ENCODE measurements around the gene ZNF446. TPM values are rescaled to one million over a fixed set of nuclear protein-coding genes. Genes with fewer than 3 reads are reported as not detected.
"Not testable (repeated sequence)": the region's sequence is repeated elsewhere in the genome, so short reads cannot be mapped to it uniquely, and the experiment has no call there.

Gene ZNF446
- total RNA-seq, 4 donors from 2014 or later = 12.8 to 25.6 (median 19.6) TPM

GRCh38 chr19:58499021-58499927 lies 23.1 kb downstream of the ZNF446 start:
- H3K4me1 ChIP-seq = peaks cover 0 to 10% (median 6%) of the 10 kb centered on the region in 4 donors
- peaks cover 0 to 5% (median 0%) of the 10 kb centered on the region in 4 donors for H3K9me3 ChIP-seq
- H3K36me3 ChIP-seq = no peaks in the 10 kb centered on the region
- peak; percentile 97 to 99 (median 97) for DNase-seq
- TF ChIP-seq POLR2A (IDR thresholded peaks at IDR 0.05) (peak; percentile 23 to 45), CTCF (IDR thresholded peaks at IDR 0.05) (peak in 4 of 6 experiments; percentile 13 to 42 (median 28))
- no peaks in the 10 kb centered on the region for H3K27me3 ChIP-seq
- H3K4me3 ChIP-seq = peak overlapping the region; percentile 37 to 60 (median 47)
- peak overlapping the region; percentile 52 to 81 (median 59) for H3K27ac ChIP-seq

- Histone ChIP-seq H3K9me3 (peaks cover 0 to 5% (median 0%) of the 10 kb centered on the region in 4 donors), H3K36me3 (no peaks in the 10 kb centered on the region), H3K27ac (no peak overlapping the region), H3K4me1 (peaks cover 0 to 10% (median 6%) of the 10 kb centered on the region in 4 donors), H3K4me3 (peak overlapping the region in 2 of 4 donors; percentile 51 to 60), H3K27me3 (no peaks in the 10 kb centered on the region)
- TF ChIP-seq CTCF (IDR thresholded peaks at IDR 0.05) (no peak), POLR2A (IDR thresholded peaks at IDR 0.05) (no peak)
- no peak for DNase-seq
Measured at GRCh38 chr19:58500242-58500641, 24.1 kb downstream of the ZNF446 start.

- not testable (repeated sequence) for H3K4me3 ChIP-seq, H3K4me1 ChIP-seq, H3K27ac ChIP-seq, H3K9me3 ChIP-seq, H3K27me3 ChIP-seq, DNase-seq, H3K36me3 ChIP-seq
Measured at GRCh38 chr19:58507602-58508223, 31.6 kb downstream of the ZNF446 start.

- no peak for DNase-seq
- H3K9me3 ChIP-seq = no peaks in the 10 kb centered on the region
- peaks cover 0 to 21% (median 0%) of the 10 kb centered on the region in 4 donors for H3K4me1 ChIP-seq
- no peak overlapping the region for H3K4me3 ChIP-seq
- no peak overlapping the region for H3K27ac ChIP-seq
- TF ChIP-seq CTCF (IDR thresholded peaks at IDR 0.05) (no peak), POLR2A (IDR thresholded peaks at IDR 0.05) (no peak)
- H3K36me3 ChIP-seq = no peaks in the 10 kb centered on the region
- no peaks in the 10 kb centered on the region for H3K27me3 ChIP-seq
Measured at GRCh38 chr19:58509731-58510083, 33.6 kb downstream of the ZNF446 start.

GRCh38 chr19:58510084-58510862 lies 34.1 kb downstream of the ZNF446 start:
- Histone ChIP-seq H3K36me3 (no peaks in the 10 kb centered on the region), H3K27me3 (no peaks in the 10 kb centered on the region), H3K4me3 (no peak overlapping the region), H3K9me3 (no peaks in the 10 kb centered on the region), H3K4me1 (peaks cover 0 to 25% (median 0%) of the 10 kb centered on the region in 4 donors), H3K27ac (no peak overlapping the region)
- TF ChIP-seq POLR2A (IDR thresholded peaks at IDR 0.05) (no peak), CTCF (IDR thresholded peaks at IDR 0.05) (no peak)
- DNase-seq = no peak

All from Peyer's patch (tissue), 4 donors.